Measurements from ENCODE around the gene ANXA10. TPM values are rescaled to one million over a fixed set of nuclear protein-coding genes. Genes with fewer than 3 reads are reported as not detected.
"Not testable (repeated sequence)": the region's sequence is repeated elsewhere in the genome, so short reads cannot be mapped to it uniquely, and the experiment has no call there.

Gene ANXA10
- total RNA-seq, 1 experiment from 2014 or later: not detected

- no peak overlapping the region for H3K4me3 Mint-ChIP-seq
- peaks cover 31% of the 10 kb centered on the region for H3K9me3 Mint-ChIP-seq
- DNase-seq (ENCODE audit: low spot score) (no peak), ATAC-seq (no peak)
- no peak for TF ChIP-seq ETV6 (CRISPR knock-in tag; IDR thresholded peaks at IDR 0.05)
- TF ChIP-seq NR2C2 (CRISPR knock-in tag; IDR thresholded peaks at IDR 0.05): no peak
- no peak for TF ChIP-seq STAT6 (CRISPR knock-in tag; conservative IDR thresholded peaks at IDR 0.05; ENCODE audit: low read depth)
- TF ChIP-seq ZBTB21 (CRISPR knock-in tag; IDR thresholded peaks at IDR 0.05; ENCODE audit: borderline replicate concordance): no peak
- TF ChIP-seq PRDM15 (CRISPR knock-in tag; IDR thresholded peaks at IDR 0.05): no peak
- no peak for TF ChIP-seq USF2 (CRISPR knock-in tag; IDR thresholded peaks at IDR 0.05)
- TF ChIP-seq ZNF512 (CRISPR knock-in tag; IDR thresholded peaks at IDR 0.05; ENCODE audit: borderline replicate concordance): no peak
- no peak for TF ChIP-seq NFE2L1 (CRISPR knock-in tag; IDR thresholded peaks at IDR 0.05)
- no peak for TF ChIP-seq FOXP1 (CRISPR knock-in tag; IDR thresholded peaks at IDR 0.05; ENCODE audit: borderline replicate concordance)
- TF ChIP-seq ZNF416 (CRISPR knock-in tag; IDR thresholded peaks at IDR 0.05): no peak
- TF ChIP-seq NFYB (CRISPR knock-in tag; conservative IDR thresholded peaks at IDR 0.05; ENCODE audit: low read depth): no peak
- no peak for TF ChIP-seq ZNF396 (CRISPR knock-in tag; IDR thresholded peaks at IDR 0.05; ENCODE audit: borderline replicate concordance)
- POLR2A ChIA-PET: no interaction called here
- no peak overlapping the region for H3K27ac Mint-ChIP-seq
- no peaks in the 10 kb centered on the region for H3K27me3 Mint-ChIP-seq (ENCODE audit: low read depth)
- CTCF ChIA-PET: no interaction called here
- peaks cover 4% of the 10 kb centered on the region for H3K36me3 Mint-ChIP-seq
- no peaks in the 10 kb centered on the region for H3K4me1 Mint-ChIP-seq
Observed at GRCh38 chr4:168212656-168213055, 120.3 kb downstream of the ANXA10 start.

- ATAC-seq; H3K4me3 Mint-ChIP-seq; H3K4me1 Mint-ChIP-seq; DNase-seq (ENCODE audit: low spot score); H3K27ac Mint-ChIP-seq; CTCF ChIA-PET; H3K27me3 Mint-ChIP-seq (ENCODE audit: low read depth); POLR2A ChIA-PET: not testable (repeated sequence)
- Mint-ChIP-seq H3K9me3 (peaks cover 39% of the 10 kb centered on the region), H3K36me3 (peaks cover 10% of the 10 kb centered on the region)
Observed at GRCh38 chr4:168213511-168213910, 121.2 kb downstream of the ANXA10 start.

GRCh38 chr4:168218645-168219044 is 126.3 kb downstream of the ANXA10 start:
- no peak overlapping the region for H3K4me3 Mint-ChIP-seq
- H3K27ac Mint-ChIP-seq: no peak overlapping the region
- DNase-seq (ENCODE audit: low spot score): no peak
- peaks cover 26% of the 10 kb centered on the region for H3K9me3 Mint-ChIP-seq
- ChIA-PET POLR2A (no interaction called here), CTCF (no interaction called here)
- H3K36me3 Mint-ChIP-seq: peaks cover 12% of the 10 kb centered on the region
- ATAC-seq: no peak
- no peaks in the 10 kb centered on the region for H3K27me3 Mint-ChIP-seq (ENCODE audit: low read depth)
- H3K4me1 Mint-ChIP-seq: 0 out of 2 replicates have a peak, but pooled peaks cover 3% of the 10 kb centered on the region
- TF ChIP-seq ZNF263 (CRISPR knock-in tag; IDR thresholded peaks at IDR 0.05; ENCODE audit: low read depth) (no peak), USF2 (CRISPR knock-in tag; IDR thresholded peaks at IDR 0.05) (no peak), MAX (CRISPR knock-in tag; IDR thresholded peaks at IDR 0.05) (no peak), SP1 (CRISPR knock-in tag; conservative IDR thresholded peaks at IDR 0.05) (no peak), NR2C2 (CRISPR knock-in tag; IDR thresholded peaks at IDR 0.05) (no peak), NFYB (CRISPR knock-in tag; conservative IDR thresholded peaks at IDR 0.05; ENCODE audit: low read depth) (no peak), ZNF396 (CRISPR knock-in tag; IDR thresholded peaks at IDR 0.05; ENCODE audit: borderline replicate concordance) (no peak), ESRRA (CRISPR knock-in tag; IDR thresholded peaks at IDR 0.05; ENCODE audit: borderline replicate concordance) (no peak), ZNF281 (CRISPR knock-in tag; IDR thresholded peaks at IDR 0.05) (no peak)

Measured in WTC11 (cell line).